GM23248 (cell line): ENCODE measurements around the gene FAU. TPM values are rescaled to one million over a fixed set of nuclear protein-coding genes. Genes with fewer than 3 reads are reported as not detected.
A peak's percentile ranks its signal among the peaks of the same experiment; 100 is the strongest.

Source experiments
- DNase-seq: peaks from one replicate; pipeline ENCODE4 v3.0.0-alpha.2; 2015
- H2AFZ ChIP-seq: fragments of 200-600 bp; sonication (generic); 2 replicates; pipeline ENCODE4 v1.6.1; 2016; ENCODE audit warnings: antibody characterized with exemption
- H3F3A ChIP-seq: fragments of 200-600 bp; sonication (generic); 2 replicates; pipeline ENCODE4 v1.6.1; 2016; ENCODE audit warnings: mild to moderate bottlenecking, antibody characterized with exemption, mixed run types; ENCODE audit not compliant: insufficient read depth
- H3K27ac ChIP-seq: fragments of 200-600 bp; sonication (generic); 2 replicates; pipeline ENCODE4 v1.5.1; 2016; ENCODE audit warnings: mild to moderate bottlenecking
- H3K27me3 ChIP-seq: fragments of 200-600 bp; sonication (generic); replicated peaks from 2 replicates; pipeline ENCODE4 v1.6.1; 2016; ENCODE audit warnings: mild to moderate bottlenecking; ENCODE audit not compliant: insufficient read depth
- H3K36me3 ChIP-seq: fragments of 200-600 bp; sonication (generic); 2 replicates; pipeline ENCODE4 v1.6.1; 2016; ENCODE audit warnings: low read depth, mild to moderate bottlenecking
- H3K4me1 ChIP-seq: fragments of 200-600 bp; sonication (generic); 2 replicates; pipeline ENCODE4 v1.6.1; 2016; ENCODE audit warnings: mild to moderate bottlenecking; ENCODE audit not compliant: insufficient read depth
- H3K4me2 ChIP-seq: fragments of 200-600 bp; sonication (generic); one replicate; pipeline ENCODE4 v1.6.1; 2016; ENCODE audit warnings: mild to moderate bottlenecking; ENCODE audit not compliant: unreplicated experiment
- H3K4me3 ChIP-seq: fragments of 200-600 bp; sonication (generic); 2 replicates; pipeline ENCODE4 v1.5.1; 2016; ENCODE audit warnings: mild to moderate bottlenecking
- H3K79me2 ChIP-seq: fragments of 200-600 bp; sonication (generic); 2 replicates; pipeline ENCODE4 v1.6.1; 2016; ENCODE audit warnings: mild to moderate bottlenecking; ENCODE audit not compliant: insufficient read depth
- H3K9ac ChIP-seq: fragments of 200-600 bp; sonication (generic); 2 replicates; pipeline ENCODE4 v1.6.1; 2016; ENCODE audit warnings: mild to moderate bottlenecking
- H3K9me2 ChIP-seq: fragments of 200-600 bp; sonication (generic); 2 replicates; pipeline ENCODE4 v1.6.1; 2016; ENCODE audit warnings: mixed run types, mild to moderate bottlenecking, moderate library complexity; ENCODE audit not compliant: insufficient read depth
- H3K9me3 ChIP-seq: fragments of 200-600 bp; sonication (generic); one replicate; pipeline ENCODE4 v1.6.1; 2017; ENCODE audit warnings: low read depth
- H4K20me1 ChIP-seq: fragments of 200-600 bp; sonication (generic); 2 replicates; pipeline ENCODE4 v1.6.0; 2016; ENCODE audit not compliant: insufficient read depth
- EZH2 ChIP-seq: fragments of 200-600 bp; sonication (generic); IDR thresholded peaks from 2 replicates; pipeline ENCODE4 v1.6.1; 2018; ENCODE audit warnings: antibody characterized with exemption, mild to moderate bottlenecking; ENCODE audit not compliant: insufficient read depth, poor library complexity, severe bottlenecking
- EZH2phosphoT487 ChIP-seq: fragments of 200-600 bp; sonication (generic); IDR thresholded peaks from 2 replicates; pipeline ENCODE4 v1.6.1; 2018; ENCODE audit warnings: antibody characterized with exemption, moderate library complexity, mild to moderate bottlenecking, low read depth; ENCODE audit not compliant: insufficient read depth
- WGBS, 2 experiments: methylation state at CpG; one replicate each; pipeline ENCODE4 v1.1.6; 2015 to 2017; ENCODE audit warnings: low lambda C conversion rate in 2 of 2, low coverage in 1 of 2; ENCODE audit errors: missing lambda C conversion rate in 2 of 2; 5-methylcytosine and 5-hydroxymethylcytosine counted together
- in situ Hi-C: fragments of 300-500 bp; cut with MboI; formaldehyde crosslinking; loops from 2 replicates; pipeline ENCODE4 v1.15.0; 2020
- polyA plus RNA-seq: library from polyadenylated mRNA; unstranded; fragments of >200 nt; fragmentation: Nextera tagmentation; extraction: Ambion mirVana; gene quantifications from 2 replicates; pipeline ENCODE4 v1.2.1, GENCODE V29; 2016
- total RNA-seq: library from RNA; depleted of rRNA; stranded (reverse); fragments of >200 nt; shearing (Covaris generic); gene quantifications from 2 replicates; pipeline ENCODE4 v1.2.3, GENCODE V29; 2014

The FAU gene
- total and polyA plus RNA-seq, 2 experiments from 2014 or later, result 180 to 365 TPM

DNA sequence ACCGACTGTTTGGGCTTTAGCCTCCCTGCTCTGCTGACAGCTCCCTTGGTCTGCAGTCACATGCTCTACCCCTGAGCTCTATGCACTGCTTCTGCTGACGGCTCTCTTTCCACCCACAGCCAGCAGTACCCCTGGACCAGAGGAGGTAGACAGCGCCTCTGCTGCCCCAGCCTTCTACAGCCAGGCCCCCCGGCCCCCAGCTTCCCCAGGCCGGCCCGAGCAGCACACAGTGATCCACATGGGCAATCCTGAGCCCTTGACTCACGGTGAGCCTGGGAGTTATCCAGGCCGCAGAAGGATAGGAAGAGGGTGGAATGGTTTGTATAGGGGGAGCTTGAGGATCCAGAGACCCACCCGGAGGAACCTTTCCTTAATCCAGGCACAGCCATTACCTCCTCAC, 35.1 kb downstream of the FAU start:
- 0 out of 2 replicates have a peak, but pooled peaks cover 5% of the 10 kb centered on the region for H3K4me1 ChIP-seq
- H3K27me3 ChIP-seq, result no peaks in the 10 kb centered on the region
- peaks cover 9% of the 10 kb centered on the region; the same call in 1 of the 2 replicates for H3K36me3 ChIP-seq
- H3K9me3 ChIP-seq, result no peaks in the 10 kb centered on the region
- H4K20me1 ChIP-seq, result no peaks in the 10 kb centered on the region
- in situ Hi-C loops, result no loop called here
- no peaks in the 10 kb centered on the region for H3K9me2 ChIP-seq
- TF ChIP-seq EZH2phosphoT487, result no peak
- TF ChIP-seq EZH2, result no peak
- no peak for DNase-seq
- no peak overlapping the region for H3K27ac ChIP-seq
- H3K4me2 ChIP-seq, result no peak overlapping the region
- H3K9ac ChIP-seq, result no peak overlapping the region
- peaks cover 37% of the 10 kb centered on the region for H3K79me2 ChIP-seq
- 72 to 76% methylated on average over 8 to 9 of the region's 9 CpGs for WGBS, 2 experiments
- H2AFZ ChIP-seq, result no peak overlapping the region
- no peaks in the 10 kb centered on the region for H3F3A ChIP-seq
- H3K4me3 ChIP-seq, result no peak overlapping the region

DNA sequence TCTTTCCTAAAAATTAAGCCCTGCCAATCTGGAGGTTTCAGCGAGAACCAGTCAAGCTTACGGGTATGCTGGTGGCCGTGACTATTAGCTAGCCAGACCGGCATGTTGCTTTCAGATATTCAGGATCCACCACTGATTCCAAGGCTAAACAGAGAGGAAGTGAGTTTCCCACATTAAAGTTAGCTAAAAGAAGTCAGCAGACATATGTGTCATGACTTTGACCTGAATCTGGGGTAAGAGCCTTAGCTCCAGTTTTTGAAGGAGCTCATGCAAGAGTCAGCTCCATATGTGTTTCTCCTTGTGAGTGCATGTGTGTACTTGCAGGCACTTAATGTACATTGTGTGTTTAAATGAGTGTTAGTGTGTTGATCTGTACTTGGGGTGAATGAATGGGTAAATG, 36.5 kb downstream of the FAU start:
- peak; percentile 39 for DNase-seq
- no peaks in the 10 kb centered on the region for H3K9me2 ChIP-seq
- H3K9me3 ChIP-seq, result no peaks in the 10 kb centered on the region
- WGBS, 2 experiments, result 88 to 89% methylated on average over 4 of the region's 4 CpGs
- no peaks in the 10 kb centered on the region for H4K20me1 ChIP-seq
- no peaks in the 10 kb centered on the region for H3F3A ChIP-seq
- H3K79me2 ChIP-seq, result peaks cover 50% of the 10 kb centered on the region
- no peaks in the 10 kb centered on the region for H3K27me3 ChIP-seq
- peaks cover 9% of the 10 kb centered on the region; the same call in 1 of the 2 replicates for H3K36me3 ChIP-seq
- TF ChIP-seq EZH2phosphoT487 (no peak), EZH2 (no peak)
- H3K9ac ChIP-seq, result peak overlapping the region; percentile 94
- H3K4me1 ChIP-seq, result 0 out of 2 replicates have a peak, but pooled peaks cover 5% of the 10 kb centered on the region
- in situ Hi-C loops, result no loop called here
- H3K4me2 ChIP-seq, result peak overlapping the region; percentile 93
- peak overlapping the region; percentile 93 for H3K4me3 ChIP-seq
- H3K27ac ChIP-seq, result peak overlapping the region; percentile 89; the same call in 1 of the 2 replicates
- no peak overlapping the region for H2AFZ ChIP-seq

DNA sequence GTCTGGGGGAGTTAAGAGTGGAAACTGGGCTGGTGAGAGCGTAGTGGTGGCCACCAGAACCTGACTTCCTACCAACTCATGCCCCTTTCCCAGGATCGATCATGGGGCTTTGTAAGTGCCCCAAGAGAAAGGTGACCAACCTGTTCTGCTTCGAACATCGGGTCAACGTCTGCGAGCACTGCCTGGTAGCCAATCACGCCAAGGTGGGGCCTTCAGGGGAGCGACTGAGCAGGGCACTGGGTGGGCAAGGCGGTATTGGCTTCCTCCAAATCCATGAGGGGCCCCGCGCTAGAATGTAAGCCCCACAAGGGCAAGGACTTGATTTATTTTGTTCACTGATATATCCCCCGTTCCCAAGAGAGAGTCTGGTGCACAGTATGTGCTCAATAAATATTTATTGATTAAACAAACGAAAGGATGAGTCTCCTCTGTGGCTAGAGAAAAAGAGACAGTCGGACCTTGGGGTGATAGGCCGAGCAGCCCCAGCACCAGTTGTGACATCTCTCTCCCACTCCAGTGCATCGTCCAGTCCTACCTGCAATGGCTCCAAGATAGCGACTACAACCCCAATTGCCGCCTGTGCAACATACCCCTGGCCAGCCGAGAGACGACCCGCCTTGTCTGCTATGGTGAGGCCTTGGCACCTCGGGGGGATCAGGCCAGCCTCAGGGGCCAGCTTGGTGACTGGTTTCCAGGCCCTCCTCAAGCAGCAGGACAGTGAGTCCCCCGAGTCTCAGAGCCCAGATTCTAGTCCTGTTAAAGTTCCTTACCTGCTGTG, 37.1 kb downstream of the FAU start:
- Histone ChIP-seq H3K27me3 (no peaks in the 10 kb centered on the region), H3K9ac (peak overlapping the region; percentile 94), H3K4me1 (0 out of 2 replicates have a peak, but pooled peaks cover 5% of the 10 kb centered on the region), H3K4me2 (peak overlapping the region; percentile 93), H3K36me3 (peaks cover 9% of the 10 kb centered on the region; the same call in 1 of the 2 replicates), H3K9me2 (no peaks in the 10 kb centered on the region), H4K20me1 (no peaks in the 10 kb centered on the region), H3K9me3 (no peaks in the 10 kb centered on the region), H3K79me2 (peaks cover 54% of the 10 kb centered on the region), H3K27ac (peak overlapping the region; percentile 89), H2AFZ (peak overlapping the region; percentile 93; the same call in 1 of the 2 replicates), H3F3A (no peaks in the 10 kb centered on the region), H3K4me3 (peak overlapping the region; percentile 93)
- in situ Hi-C loops, result no loop called here
- TF ChIP-seq EZH2phosphoT487 (no peak), EZH2 (no peak)
- DNase-seq, result peak; percentile 50
- 30 to 32% methylated on average over 23 of the region's 23 CpGs for WGBS, 2 experiments

DNA sequence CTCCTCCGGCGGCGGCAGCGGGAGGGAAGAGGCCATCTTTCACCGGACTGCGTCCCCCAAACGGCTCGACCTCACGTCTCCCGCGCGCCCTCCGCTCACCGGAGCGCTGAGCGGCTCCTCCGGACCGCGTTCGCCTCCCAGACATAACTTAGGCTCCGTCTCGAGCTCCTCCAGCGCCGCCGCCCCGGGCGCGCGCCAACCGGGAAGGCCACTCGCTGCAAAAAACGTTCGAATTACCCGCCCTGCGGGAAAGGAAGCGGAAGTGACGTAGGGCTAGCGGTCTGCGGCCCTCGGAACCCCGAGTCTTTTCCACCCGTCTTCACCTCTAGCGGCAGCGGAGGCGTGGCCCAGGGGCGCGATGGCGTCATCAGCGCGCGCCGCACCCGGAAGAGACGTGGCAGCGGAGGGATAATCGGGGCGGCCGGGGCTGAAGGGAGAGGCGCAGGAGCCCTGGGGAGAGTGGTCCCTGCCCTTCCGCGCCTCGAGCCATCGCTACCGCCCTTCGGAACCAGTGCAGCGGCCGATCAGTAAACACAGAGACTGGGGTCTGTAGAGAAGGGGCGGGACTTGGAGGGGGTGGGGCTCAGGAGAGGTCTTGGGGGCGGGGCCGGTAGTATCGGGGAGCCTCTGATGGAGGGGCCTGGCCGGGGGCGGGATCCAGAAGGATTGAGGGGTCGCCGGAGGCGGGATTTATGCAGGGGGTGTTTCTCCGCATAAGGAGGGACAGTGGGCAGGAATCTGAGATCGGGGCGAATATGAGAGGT, 37.9 kb downstream of the FAU start, which contains the start of the genes CDCA5 and ZFPL1:
Gene CDCA5 (minus strand): TSS at position 207 of the 764 bp plus-strand sequence. CDS start 62 bp downstream, at position 145.
Gene ZFPL1 (plus strand): TSS at position 389 of the 764 bp plus-strand sequence. CDS start 477 bp downstream, outside the sequence.
- Histone ChIP-seq H3K79me2 (peaks cover 58% of the 10 kb centered on the region), H3K36me3 (peaks cover 9% of the 10 kb centered on the region; the same call in 1 of the 2 replicates), H3K9me3 (no peaks in the 10 kb centered on the region), H3K4me2 (peak within 1 kb of the TSS; percentile 93), H2AFZ (peak within 1 kb of the TSS; percentile 93), H3K9ac (peak within 1 kb of the TSS; percentile 94), H3K9me2 (no peaks in the 10 kb centered on the region), H3K4me1 (0 out of 2 replicates have a peak, but pooled peaks cover 5% of the 10 kb centered on the region), H3K27ac (peak within 1 kb of the TSS; percentile 89), H3F3A (no peaks in the 10 kb centered on the region), H3K4me3 (peak within 1 kb of the TSS; percentile 93), H4K20me1 (no peaks in the 10 kb centered on the region), H3K27me3 (no peaks in the 10 kb centered on the region)
- WGBS, 2 experiments, result 1 to 3% methylated on average over 77 to 79 of the region's 79 CpGs
- TF ChIP-seq EZH2 (no peak), EZH2phosphoT487 (no peak)
- in situ Hi-C loops, result no loop called here
- peak; percentile 99 for DNase-seq
